Uterus (tissue), 4 donors: ENCODE data around the gene SMTNL1. TPM values are rescaled to one million over a fixed set of nuclear protein-coding genes. Genes with fewer than 3 reads are reported as not detected.

ENCODE experiments used
- DNase-seq, 2 donors: peaks; one replicate each; pipeline ENCODE4 v3.0.0-alpha.2; 2019 to 2020
- H3K27ac ChIP-seq, 2 donors: fragments of 200-600 bp; sonication (generic); 1 replicate in 1 of 2; 2 replicates in 1 of 2; pipeline ENCODE4 v1.5.1; 2016 to 2018
- H3K27me3 ChIP-seq, 2 donors: fragments of 200-600 bp; sonication (generic); one replicate each; pipeline ENCODE4 v1.5.1; 2018 to 2019; ENCODE audit warnings: control low read depth in 1 of 2
- H3K36me3 ChIP-seq, 2 donors: fragments of 200-600 bp; sonication (generic); one replicate each; pipeline ENCODE4 v1.5.1; 2019; ENCODE audit warnings: control low read depth in 1 of 2
- H3K4me1 ChIP-seq, 2 donors: fragments of 200-600 bp; sonication (generic); one replicate each; pipeline ENCODE4 v1.5.1; 2018 to 2019; ENCODE audit warnings: control low read depth in 1 of 2
- H3K4me3 ChIP-seq, 2 donors: fragments of 200-600 bp; sonication (generic); 1 replicate in 1 of 2; 2 replicates in 1 of 2; pipeline ENCODE4 v1.5.1; 2018 to 2019; ENCODE audit warnings: mild to moderate bottlenecking in 1 of 2
- H3K9me3 ChIP-seq, 2 donors: fragments of 200-600 bp; sonication (generic); one replicate each; pipeline ENCODE4 v1.5.1; 2019; ENCODE audit warnings: control low read depth in 1 of 2
- CTCF ChIP-seq, 4 experiments: fragments of 200-600 bp in 2 of 4; fragments of 450-650 bp in 2 of 4; sonication (generic) in 2 of 4; IDR thresholded peaks; one replicate each; pipeline ENCODE4 v1.5.1; 2016 to 2019; ENCODE audit warnings: antibody characterized with exemption in 4 of 4, mild to moderate bottlenecking in 2 of 4, moderate library complexity in 1 of 4
- POLR2A ChIP-seq, 2 donors: fragments of 450-650 bp; IDR thresholded peaks; one replicate each; pipeline ENCODE4 v1.6.1; 2016; ENCODE audit warnings: antibody characterized with exemption in 2 of 2, mild to moderate bottlenecking in 1 of 2, moderate library complexity in 1 of 2
- intact Hi-C: fragments of 100-400 bp; cut with DNase I; formaldehyde crosslinking; loops from one replicate; pipeline ENCODE4 v1.15.1; 2023; ENCODE audit warnings: low total_unique reads
- total RNA-seq, 4 donors: library from RNA; depleted of rRNA in 3 of 4; stranded (reverse); fragments of >200 nt in 3 of 4; gene quantifications; one replicate each; pipeline versions ENCODE4 v1.1.0 to v1.2.4, GENCODE V29; 2014 to 2023
- donor health status: DM: yes; HTN: yes; CAD: no.

SMTNL1 gene
- total RNA-seq, 4 donors from 2014 or later, result not detected

- Histone ChIP-seq H3K9me3 (no peaks in the 10 kb centered on the region), H3K27me3 (no peaks in the 10 kb centered on the region), H3K4me1 (no peaks in the 10 kb centered on the region), H3K4me3 (no peak overlapping the region), H3K27ac (no peak overlapping the region), H3K36me3 (no peaks in the 10 kb centered on the region)
- DNase-seq, result no peak
- TF ChIP-seq POLR2A (IDR thresholded peaks at IDR 0.05) (no peak), CTCF (IDR thresholded peaks at IDR 0.05) (no peak)
- intact Hi-C loops, result no loop called here
Measured at GRCh38 chr11:57546451-57546850, 9.1 kb downstream of the SMTNL1 start.

DNA sequence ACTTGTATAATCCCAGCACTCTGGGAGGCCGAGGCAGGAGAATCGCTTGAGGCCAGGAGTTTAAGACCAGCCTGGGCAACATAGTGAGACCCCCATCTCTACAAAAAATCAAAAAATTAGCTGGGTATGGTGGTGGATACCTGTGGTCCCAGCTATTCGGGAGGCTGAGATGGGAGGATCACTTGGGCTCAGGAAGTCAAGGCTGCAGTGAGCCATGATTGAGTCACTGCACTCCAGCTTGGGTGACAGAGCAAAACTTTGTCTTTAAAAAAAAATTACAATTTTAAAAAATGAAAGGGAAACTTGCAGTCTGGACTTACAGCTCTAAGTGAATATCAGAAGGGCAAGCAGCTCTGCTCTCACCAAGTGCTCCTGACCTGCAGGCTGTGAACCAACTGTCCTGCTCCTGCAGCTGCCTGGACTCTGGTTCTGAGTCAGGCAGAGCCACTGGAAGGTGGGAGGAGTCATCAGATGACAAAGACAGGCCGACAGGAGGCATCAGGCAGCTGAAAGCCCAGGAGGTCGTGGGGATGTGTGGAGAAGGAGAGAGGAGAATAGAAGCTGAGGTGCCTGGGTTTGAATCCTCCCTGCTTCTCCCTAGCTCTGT, 9.6 kb downstream of the SMTNL1 start:
- intact Hi-C loops, result no loop called here
- DNase-seq, result no peak
- Histone ChIP-seq H3K27ac (no peak overlapping the region), H3K9me3 (no peaks in the 10 kb centered on the region), H3K27me3 (no peaks in the 10 kb centered on the region), H3K4me3 (no peak overlapping the region), H3K36me3 (no peaks in the 10 kb centered on the region), H3K4me1 (no peaks in the 10 kb centered on the region)
- TF ChIP-seq POLR2A (IDR thresholded peaks at IDR 0.05) (no peak), CTCF (IDR thresholded peaks at IDR 0.05) (no peak)

DNA sequence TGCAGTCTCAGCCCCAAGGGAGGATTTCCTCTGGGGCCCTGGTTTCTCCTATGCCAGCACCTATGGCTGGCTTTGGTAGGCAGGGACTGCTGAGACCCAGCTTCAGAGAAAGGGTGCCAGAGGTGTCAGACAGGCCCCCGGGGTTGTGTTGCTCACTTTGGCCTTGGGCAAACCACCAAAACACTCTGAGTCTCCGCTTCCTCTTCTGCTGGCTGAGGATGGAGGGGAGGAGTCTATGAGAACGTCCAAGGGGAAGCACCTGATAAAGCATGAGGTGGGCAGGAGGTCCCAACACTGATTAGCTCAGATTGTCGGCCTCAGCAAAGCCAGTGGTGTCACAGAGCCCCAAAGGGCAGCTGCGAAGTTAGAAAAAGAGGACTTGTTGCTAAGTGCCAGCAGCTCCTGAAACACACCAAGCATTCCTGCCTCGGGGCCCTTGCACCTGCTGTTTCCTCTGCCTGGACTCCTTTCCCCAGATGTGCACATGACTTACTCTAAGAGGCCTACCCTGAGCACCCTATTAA, 10.5 kb downstream of the SMTNL1 start:
- intact Hi-C loops, result no loop called here
- no peaks in the 10 kb centered on the region for H3K4me1 ChIP-seq
- H3K9me3 ChIP-seq, result no peaks in the 10 kb centered on the region
- TF ChIP-seq CTCF (IDR thresholded peaks at IDR 0.05) (no peak), POLR2A (IDR thresholded peaks at IDR 0.05) (no peak)
- no peak overlapping the region for H3K27ac ChIP-seq
- no peak overlapping the region for H3K4me3 ChIP-seq
- H3K36me3 ChIP-seq, result no peaks in the 10 kb centered on the region
- no peak for DNase-seq
- H3K27me3 ChIP-seq, result no peaks in the 10 kb centered on the region

- TF ChIP-seq POLR2A (IDR thresholded peaks at IDR 0.05) (no peak), CTCF (IDR thresholded peaks at IDR 0.05) (no peak)
- intact Hi-C loops, result no loop called here
- H3K9me3 ChIP-seq, result no peaks in the 10 kb centered on the region
- H3K4me3 ChIP-seq, result no peak overlapping the region
- H3K27ac ChIP-seq, result no peak overlapping the region
- no peaks in the 10 kb centered on the region for H3K27me3 ChIP-seq
- no peaks in the 10 kb centered on the region for H3K36me3 ChIP-seq
- H3K4me1 ChIP-seq, result no peaks in the 10 kb centered on the region
- DNase-seq, result no peak
Measured at GRCh38 chr11:57549983-57550382, 12.6 kb downstream of the SMTNL1 start.

- Histone ChIP-seq H3K4me1 (no peaks in the 10 kb centered on the region), H3K27ac (no peak overlapping the region), H3K4me3 (no peak overlapping the region), H3K36me3 (no peaks in the 10 kb centered on the region), H3K27me3 (no peaks in the 10 kb centered on the region), H3K9me3 (no peaks in the 10 kb centered on the region)
- TF ChIP-seq POLR2A (IDR thresholded peaks at IDR 0.05) (no peak), CTCF (IDR thresholded peaks at IDR 0.05) (no peak)
- DNase-seq, result no peak
- intact Hi-C loops, result no loop called here
Measured at GRCh38 chr11:57551941-57552340, 14.5 kb downstream of the SMTNL1 start.
